ENCODE data around the gene WNT1.

- TF ChIP-seq EP300 (IDR thresholded peaks at IDR 0.05) = no peak
- TF ChIP-seq, protein P1, sequence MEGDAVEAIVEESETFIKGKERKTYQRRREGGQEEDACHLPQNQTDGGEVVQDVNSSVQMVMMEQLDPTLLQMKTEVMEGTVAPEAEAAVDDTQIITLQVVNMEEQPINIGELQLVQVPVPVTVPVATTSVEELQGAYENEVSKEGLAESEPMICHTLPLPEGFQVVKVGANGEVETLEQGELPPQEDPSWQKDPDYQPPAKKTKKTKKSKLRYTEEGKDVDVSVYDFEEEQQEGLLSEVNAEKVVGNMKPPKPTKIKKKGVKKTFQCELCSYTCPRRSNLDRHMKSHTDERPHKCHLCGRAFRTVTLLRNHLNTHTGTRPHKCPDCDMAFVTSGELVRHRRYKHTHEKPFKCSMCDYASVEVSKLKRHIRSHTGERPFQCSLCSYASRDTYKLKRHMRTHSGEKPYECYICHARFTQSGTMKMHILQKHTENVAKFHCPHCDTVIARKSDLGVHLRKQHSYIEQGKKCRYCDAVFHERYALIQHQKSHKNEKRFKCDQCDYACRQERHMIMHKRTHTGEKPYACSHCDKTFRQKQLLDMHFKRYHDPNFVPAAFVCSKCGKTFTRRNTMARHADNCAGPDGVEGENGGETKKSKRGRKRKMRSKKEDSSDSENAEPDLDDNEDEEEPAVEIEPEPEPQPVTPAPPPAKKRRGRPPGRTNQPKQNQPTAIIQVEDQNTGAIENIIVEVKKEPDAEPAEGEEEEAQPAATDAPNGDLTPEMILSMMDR (IDR thresholded peaks at IDR 0.05) = no peak
Observed at GRCh38 chr12:48946943-48947342, 31.2 kb upstream of the WNT1 start.

Measured in ovary (tissue), 3 donors.